HUES64 (cell line): ENCODE results near the gene UPF2.

Source experiments
- H3K27ac ChIP-seq: 2 replicates; pipeline ENCODE4 v1.7.0; 2013; ENCODE audit warnings: low read depth, low read length, inconsistent platforms
- H3K27me3 ChIP-seq: 2 replicates; pipeline ENCODE4 v1.6.1; 2013; ENCODE audit warnings: mild to moderate bottlenecking, low read length; ENCODE audit not compliant: insufficient read depth
- H3K36me3 ChIP-seq: 2 replicates; pipeline ENCODE4 v1.6.1; 2013; ENCODE audit warnings: mild to moderate bottlenecking, low read length; ENCODE audit not compliant: insufficient read depth
- H3K4me1 ChIP-seq: 2 replicates; pipeline ENCODE4 v1.6.1; 2013; ENCODE audit warnings: mild to moderate bottlenecking, low read length, moderate library complexity; ENCODE audit not compliant: insufficient read depth
- H3K4me3 ChIP-seq: 2 replicates; pipeline ENCODE4 v1.5.1; 2013; ENCODE audit warnings: mild to moderate bottlenecking, low read length, moderate library complexity
- H3K9ac ChIP-seq: 2 replicates; pipeline ENCODE4 v1.6.1; 2013; ENCODE audit warnings: mild to moderate bottlenecking, low read depth, low read length
- H3K9me3 ChIP-seq: 2 replicates; pipeline ENCODE4 v1.6.1; 2013; ENCODE audit warnings: low read depth, low read length; ENCODE audit not compliant: insufficient read depth
- WGBS: fragments of 150-250, 120-280 bp; methylation state at CpG from one replicate; pipeline ENCODE4 v1.1.7; 2013; ENCODE audit warnings: missing lambda C conversion rate; 5-methylcytosine and 5-hydroxymethylcytosine counted together

The UPF2 gene

GRCh38 chr10:11958956-11959355 lies 83.7 kb downstream of the UPF2 start:
- Histone ChIP-seq H3K9me3 (no peaks in the 10 kb centered on the region), H3K27me3 (no peaks in the 10 kb centered on the region), H3K4me3 (no peak overlapping the region), H3K36me3 (peaks cover 88% of the 10 kb centered on the region), H3K27ac (no peak overlapping the region), H3K4me1 (no peaks in the 10 kb centered on the region), H3K9ac (no peak overlapping the region)
- 96% methylated on average over 7 of the region's 7 CpGs for WGBS

GRCh38 chr10:11951695-11952094 lies 90.9 kb downstream of the UPF2 start:
- no peaks in the 10 kb centered on the region for H3K9me3 ChIP-seq
- H3K4me1 ChIP-seq, result no peaks in the 10 kb centered on the region
- 97% methylated on average over 4 of the region's 5 CpGs for WGBS
- peaks cover 82% of the 10 kb centered on the region for H3K36me3 ChIP-seq
- H3K9ac ChIP-seq, result no peak overlapping the region
- no peaks in the 10 kb centered on the region for H3K27me3 ChIP-seq
- no peak overlapping the region for H3K4me3 ChIP-seq
- H3K27ac ChIP-seq, result no peak overlapping the region

- peaks cover 75% of the 10 kb centered on the region for H3K36me3 ChIP-seq
- no peak overlapping the region for H3K27ac ChIP-seq
- no peak overlapping the region for H3K9ac ChIP-seq
- H3K9me3 ChIP-seq, result no peaks in the 10 kb centered on the region
- no peak overlapping the region for H3K4me3 ChIP-seq
- H3K27me3 ChIP-seq, result no peaks in the 10 kb centered on the region
- no peaks in the 10 kb centered on the region for H3K4me1 ChIP-seq
- WGBS, result 96% methylated on average over 9 of the region's 9 CpGs
Measured at GRCh38 chr10:11950325-11951018, 92.1 kb downstream of the UPF2 start.

GRCh38 chr10:11949152-11949551 lies 93.5 kb downstream of the UPF2 start:
- WGBS, result 76% methylated on average over 1 of the region's 2 CpGs

GRCh38 chr10:11946652-11947051 lies 96.0 kb downstream of the UPF2 start:
- Histone ChIP-seq H3K4me1 (no peaks in the 10 kb centered on the region), H3K4me3 (no peak overlapping the region), H3K9ac (no peak overlapping the region), H3K27ac (no peak overlapping the region), H3K27me3 (no peaks in the 10 kb centered on the region), H3K9me3 (no peaks in the 10 kb centered on the region), H3K36me3 (peaks cover 60% of the 10 kb centered on the region)
- WGBS, result 93% methylated on average over 8 of the region's 8 CpGs

More at GRCh38 chr10:11949152-11949551, 93.5 kb downstream of the UPF2 start:
- H3K9me3 ChIP-seq, result no peaks in the 10 kb centered on the region
- H3K36me3 ChIP-seq, result peaks cover 67% of the 10 kb centered on the region
- H3K4me1 ChIP-seq, result no peaks in the 10 kb centered on the region
- no peaks in the 10 kb centered on the region for H3K27me3 ChIP-seq
- H3K9ac ChIP-seq, result no peak overlapping the region
- H3K4me3 ChIP-seq, result no peak overlapping the region
- H3K27ac ChIP-seq, result no peak overlapping the region

- H3K36me3 ChIP-seq, result peaks cover 41% of the 10 kb centered on the region
- WGBS, result 8% methylated on average over 5 of the region's 8 CpGs
- peak overlapping the region; percentile 80 for H3K27ac ChIP-seq
- peak overlapping the region; percentile 6; the same call in 1 of the 2 replicates for H3K9ac ChIP-seq
- no peaks in the 10 kb centered on the region for H3K9me3 ChIP-seq
- peaks cover 44% of the 10 kb centered on the region for H3K4me1 ChIP-seq
- H3K4me3 ChIP-seq, result peak overlapping the region; percentile 38
- H3K27me3 ChIP-seq, result no peaks in the 10 kb centered on the region
Measured at GRCh38 chr10:11936389-11937152, 106.0 kb downstream of the UPF2 start.

GRCh38 chr10:11934262-11934661 lies 108.3 kb downstream of the UPF2 start:
- H3K9ac ChIP-seq, result no peak overlapping the region
- H3K4me3 ChIP-seq, result no peak overlapping the region
- no peaks in the 10 kb centered on the region for H3K27me3 ChIP-seq
- H3K9me3 ChIP-seq, result no peaks in the 10 kb centered on the region
- peak overlapping the region; percentile 33 for H3K27ac ChIP-seq
- WGBS, result 75% methylated on average over 7 of the region's 7 CpGs
- peaks cover 44% of the 10 kb centered on the region for H3K4me1 ChIP-seq
- H3K36me3 ChIP-seq, result peaks cover 45% of the 10 kb centered on the region

GRCh38 chr10:11933577-11934223 lies 108.9 kb downstream of the UPF2 start:
- Histone ChIP-seq H3K9me3 (no peaks in the 10 kb centered on the region), H3K27me3 (no peaks in the 10 kb centered on the region), H3K9ac (no peak overlapping the region), H3K4me3 (no peak overlapping the region), H3K36me3 (peaks cover 48% of the 10 kb centered on the region), H3K27ac (peak overlapping the region; percentile 33), H3K4me1 (peaks cover 44% of the 10 kb centered on the region)
- 80% methylated on average over 2 of the region's 3 CpGs for WGBS

GRCh38 chr10:11931038-11931437 lies 111.6 kb downstream of the UPF2 start:
- 98% methylated on average over 3 of the region's 4 CpGs for WGBS
- Histone ChIP-seq H3K9ac (no peak overlapping the region), H3K27me3 (no peaks in the 10 kb centered on the region), H3K27ac (no peak overlapping the region), H3K9me3 (no peaks in the 10 kb centered on the region), H3K36me3 (peaks cover 72% of the 10 kb centered on the region), H3K4me3 (no peak overlapping the region), H3K4me1 (peaks cover 22% of the 10 kb centered on the region)

- 96% methylated on average over 8 of the region's 8 CpGs for WGBS
- Histone ChIP-seq H3K27me3 (no peaks in the 10 kb centered on the region), H3K36me3 (peaks cover 74% of the 10 kb centered on the region), H3K9me3 (no peaks in the 10 kb centered on the region), H3K4me3 (no peak overlapping the region), H3K4me1 (peaks cover 16% of the 10 kb centered on the region), H3K27ac (no peak overlapping the region), H3K9ac (no peak overlapping the region)
Measured at GRCh38 chr10:11930312-11930978, 112.2 kb downstream of the UPF2 start.

GRCh38 chr10:11927746-11928145 lies 114.9 kb downstream of the UPF2 start:
- Histone ChIP-seq H3K4me1 (no peaks in the 10 kb centered on the region), H3K27me3 (no peaks in the 10 kb centered on the region), H3K27ac (no peak overlapping the region), H3K4me3 (no peak overlapping the region), H3K36me3 (peaks cover 77% of the 10 kb centered on the region), H3K9ac (no peak overlapping the region), H3K9me3 (no peaks in the 10 kb centered on the region)
- 93% methylated on average over 3 of the region's 3 CpGs for WGBS
